HG03108 (cell line): Measurements from ENCODE around the gene ATXN7L3B.
"Not testable (repeated sequence)": the region's sequence is repeated elsewhere in the genome, so short reads cannot be mapped to it uniquely, and the experiment has no call there.

Experiments used
- ATAC-seq: cut with Tn5 transposase; IDR thresholded peaks from one replicate; pipeline ENCODE4 v1.9.1; 2021; ENCODE audit warnings: moderate library complexity; ENCODE audit not compliant: unreplicated experiment

Gene ATXN7L3B, protein sequence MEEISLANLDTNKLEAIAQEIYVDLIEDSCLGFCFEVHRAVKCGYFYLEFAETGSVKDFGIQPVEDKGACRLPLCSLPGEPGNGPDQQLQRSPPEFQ

DNA sequence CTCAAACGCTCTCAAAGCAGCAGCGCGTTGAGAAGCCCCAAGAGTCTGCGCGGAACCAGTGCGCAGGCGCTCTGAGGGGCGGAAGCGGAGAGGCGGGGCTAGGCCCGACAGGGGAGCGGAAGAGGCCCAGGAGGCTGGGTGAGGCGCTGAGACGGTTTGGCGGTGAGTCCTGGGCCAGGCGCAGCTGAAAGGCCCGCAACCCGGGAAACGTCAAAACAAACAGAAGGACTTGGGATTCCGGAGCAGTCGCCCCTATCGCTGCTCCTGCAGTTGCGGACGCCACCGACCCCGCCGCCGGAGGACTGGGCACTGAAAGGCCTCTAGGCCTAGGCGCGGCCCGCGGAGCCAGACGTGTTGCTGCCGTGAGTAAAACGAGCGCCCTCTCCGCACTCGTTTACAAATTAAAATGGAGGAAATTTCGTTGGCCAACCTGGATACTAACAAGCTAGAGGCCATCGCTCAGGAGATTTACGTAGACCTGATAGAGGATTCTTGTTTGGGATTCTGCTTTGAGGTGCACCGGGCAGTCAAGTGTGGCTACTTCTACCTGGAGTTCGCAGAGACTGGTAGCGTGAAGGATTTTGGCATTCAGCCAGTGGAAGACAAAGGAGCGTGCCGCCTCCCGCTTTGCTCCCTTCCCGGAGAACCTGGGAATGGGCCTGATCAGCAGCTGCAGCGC is at the start of gene ATXN7L3B:
Gene ATXN7L3B, plus strand, starts transcription at position 129 of the 679 bp plus-strand sequence. Its CDS starts 278 bp downstream, at position 407.
- peak; percentile 96 for ATAC-seq

DNA sequence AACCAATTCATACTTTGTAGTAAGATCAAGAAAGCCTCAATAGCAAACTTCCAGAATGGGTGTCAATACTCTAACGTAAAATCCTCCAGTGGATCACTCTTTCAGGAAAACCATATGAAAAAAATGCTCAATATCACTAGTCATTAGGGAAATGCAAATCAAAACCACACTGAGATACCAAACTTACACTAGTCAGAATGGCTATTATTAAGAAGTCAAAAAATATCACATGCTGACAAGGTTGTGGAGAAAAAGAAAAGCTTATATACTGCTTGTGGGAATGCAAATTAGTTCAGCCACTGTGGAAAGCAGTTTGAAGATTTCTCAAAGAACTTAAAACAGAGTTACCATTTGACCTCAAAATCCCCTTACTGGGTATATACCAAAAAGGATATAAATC is 49.5 kb upstream of the ATXN7L3B start:
- no peak for ATAC-seq

DNA sequence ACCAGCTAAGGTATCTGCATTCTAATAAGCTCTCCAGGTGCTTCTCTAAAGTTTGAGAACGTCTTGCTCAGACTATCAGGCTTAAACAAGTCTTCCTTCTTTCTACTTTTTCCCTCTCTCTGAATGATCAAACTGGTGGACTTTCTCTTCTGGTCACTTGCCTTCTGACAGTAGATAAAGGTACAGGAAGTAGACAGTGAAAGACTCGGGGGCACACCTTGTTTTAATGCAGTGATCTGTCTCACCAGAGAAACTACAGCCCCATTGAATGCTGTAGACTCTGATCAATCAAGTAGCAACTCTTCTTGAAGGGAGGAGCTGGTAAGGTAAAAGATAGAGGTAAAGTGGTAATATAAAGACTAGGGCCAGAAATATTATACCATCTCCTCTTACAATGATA is 48.1 kb upstream of the ATXN7L3B start:
- ATAC-seq = no peak

DNA sequence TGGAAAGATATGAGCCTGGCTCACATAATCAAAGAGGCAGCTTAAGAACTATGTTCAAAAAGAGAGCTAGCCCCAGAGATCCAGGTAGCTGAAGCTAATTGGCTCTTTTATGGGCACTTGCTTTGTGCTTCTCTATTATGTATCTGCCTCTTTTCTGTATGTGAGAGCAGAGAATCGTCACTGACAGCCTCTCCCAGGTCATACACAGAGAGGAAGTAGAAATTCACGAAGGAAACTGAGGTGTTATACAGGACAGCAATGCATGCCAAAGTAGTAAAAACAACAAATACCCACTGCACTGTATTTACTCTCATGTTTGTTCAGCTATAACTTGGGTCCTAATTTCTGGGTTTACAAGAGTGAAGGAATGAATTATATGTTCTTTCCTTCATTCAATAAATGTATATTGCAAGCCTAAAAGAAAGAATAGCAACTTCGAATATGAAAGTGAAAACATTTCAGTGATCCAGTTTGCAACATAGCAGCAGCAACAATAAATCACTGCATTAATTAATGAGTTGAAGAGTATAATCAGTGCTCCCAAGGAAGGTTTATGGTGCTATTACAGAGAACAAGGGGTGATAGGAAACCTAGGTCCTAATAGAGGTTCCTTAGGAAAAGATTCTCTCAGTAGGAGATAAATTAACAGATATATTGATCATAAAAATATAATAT is 47.1 kb upstream of the ATXN7L3B start:
- peak; percentile 83 for ATAC-seq

DNA sequence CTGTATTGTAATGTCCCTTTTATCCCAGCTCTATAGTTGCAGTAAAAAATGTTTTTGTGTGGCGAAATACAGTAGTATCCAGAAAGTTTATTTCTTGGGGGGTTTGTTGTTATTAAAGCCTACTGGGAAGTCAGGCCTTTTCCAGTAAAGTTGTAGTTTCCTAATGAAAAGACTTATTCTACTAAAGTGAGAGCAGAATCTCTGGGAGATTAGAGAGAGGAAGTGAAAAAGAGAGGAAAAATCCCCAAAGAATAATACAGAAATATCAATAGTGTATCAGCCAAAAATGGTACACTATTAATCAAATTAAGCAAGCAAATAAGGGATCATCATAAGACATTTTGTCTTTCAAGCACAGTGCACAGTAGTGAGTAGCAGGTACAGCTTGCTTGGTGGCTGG is 46.3 kb upstream of the ATXN7L3B start:
- no peak for ATAC-seq

DNA sequence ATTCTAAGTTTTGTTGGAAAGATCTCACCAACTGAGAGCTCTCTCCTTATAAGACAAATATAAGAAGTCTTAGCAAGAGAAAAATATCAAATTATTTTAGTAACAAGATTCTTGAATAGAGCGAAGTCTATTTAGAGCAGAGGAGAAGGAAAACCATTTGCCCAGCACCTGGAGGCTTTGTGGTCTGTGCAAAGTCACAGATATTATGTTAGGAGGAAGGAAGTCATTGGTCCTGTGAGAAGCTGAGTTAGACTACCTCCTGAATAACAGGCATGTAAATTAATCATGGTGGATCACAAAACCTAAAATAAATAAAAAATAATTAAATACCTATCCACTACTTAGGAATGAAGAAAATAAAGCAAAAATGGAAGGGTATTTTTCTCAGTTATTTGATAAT is 38.4 kb upstream of the ATXN7L3B start:
- ATAC-seq = no peak

DNA sequence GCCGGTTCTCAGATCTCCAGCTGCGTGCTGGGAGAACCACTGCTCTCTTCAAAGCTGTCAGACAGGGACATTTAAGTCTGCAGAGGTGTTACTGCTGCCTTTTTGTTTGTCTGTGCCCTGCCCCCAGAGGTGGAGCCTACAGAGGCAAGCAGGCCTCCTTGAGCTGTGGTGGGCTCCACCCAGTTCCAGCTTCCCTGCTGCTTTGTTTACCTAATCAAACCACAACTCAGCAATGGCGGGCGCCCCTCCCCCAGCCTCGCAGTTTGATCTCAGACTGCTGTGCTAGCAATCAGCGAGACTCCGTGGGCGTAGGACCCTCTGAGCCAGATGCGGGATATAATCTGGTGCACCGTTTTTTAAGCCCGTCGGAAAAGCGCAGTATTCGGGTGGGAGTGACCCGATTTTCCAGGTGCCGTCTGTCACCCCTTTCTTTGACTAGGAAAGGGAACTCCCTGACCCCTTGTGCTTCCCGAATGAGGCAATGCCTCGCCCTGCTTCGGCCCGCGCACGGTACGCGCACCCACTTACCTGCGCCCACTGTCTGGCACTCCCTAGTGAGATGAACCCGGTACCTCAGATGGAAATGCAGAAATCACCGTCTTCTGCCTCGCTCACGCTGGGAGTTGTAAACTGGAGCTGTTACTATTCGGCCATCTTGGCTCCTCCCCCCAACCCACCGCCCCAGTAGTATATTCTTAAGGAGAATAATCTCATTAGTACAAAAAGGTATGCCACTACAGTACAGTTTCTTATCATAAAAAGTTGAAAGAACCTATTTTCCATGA is 28.6 kb upstream of the ATXN7L3B start:
- not testable (repeated sequence) for ATAC-seq

DNA sequence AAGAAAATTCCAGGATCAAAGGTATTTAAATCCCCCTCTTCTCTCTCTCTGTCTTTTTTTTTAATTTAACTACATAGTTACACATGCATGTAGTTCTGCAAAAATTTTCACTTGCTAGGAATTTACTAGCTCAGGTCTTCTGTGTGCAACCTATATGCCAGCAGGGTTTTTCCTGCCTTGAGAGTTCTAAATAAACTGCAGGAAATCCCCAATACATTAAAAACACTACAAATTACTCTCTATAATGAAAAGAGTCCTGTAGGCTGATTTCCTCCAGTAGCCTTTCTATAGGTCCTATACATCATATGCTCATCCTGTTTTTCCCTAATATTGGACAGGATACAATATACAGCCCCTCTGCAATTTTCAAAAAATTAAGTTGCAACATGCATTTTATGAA is 27.7 kb upstream of the ATXN7L3B start:
- no peak for ATAC-seq

DNA sequence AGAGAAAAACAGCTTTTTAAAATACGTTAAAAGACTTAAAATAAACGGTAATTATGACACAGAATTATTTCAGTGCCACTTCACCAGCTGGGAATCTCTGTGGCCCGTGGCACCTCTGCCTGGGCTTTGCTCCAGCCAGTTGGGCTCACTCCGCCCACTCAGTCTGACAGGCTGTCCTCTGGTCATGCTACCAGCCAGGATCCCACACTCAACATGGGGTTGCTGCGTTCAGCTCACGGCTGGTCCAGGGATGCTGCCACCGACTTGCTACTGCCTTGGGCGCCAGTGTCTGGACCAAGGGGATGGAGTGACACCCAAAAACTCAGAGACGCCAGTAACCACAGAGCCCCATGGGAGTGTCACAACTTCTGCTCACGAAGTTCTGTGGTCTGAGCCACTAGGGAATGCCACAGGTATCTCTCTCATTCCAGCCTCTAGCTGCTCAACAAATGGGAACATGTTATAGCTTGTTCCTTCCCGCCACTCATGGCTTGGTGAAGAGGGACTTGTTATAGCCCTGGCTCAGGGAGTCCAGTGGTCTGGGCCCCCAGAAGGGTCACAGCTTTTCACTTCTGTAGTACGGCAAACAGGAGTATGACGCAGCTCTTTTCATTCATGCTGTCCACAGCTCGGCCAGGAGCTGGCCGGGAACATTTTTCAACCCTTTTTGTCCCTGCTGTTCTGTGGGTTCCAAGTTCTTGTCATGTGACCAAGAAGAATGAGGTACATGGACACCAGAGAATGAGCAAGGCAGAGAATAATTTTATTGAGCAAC is 23.4 kb upstream of the ATXN7L3B start:
- no peak for ATAC-seq

DNA sequence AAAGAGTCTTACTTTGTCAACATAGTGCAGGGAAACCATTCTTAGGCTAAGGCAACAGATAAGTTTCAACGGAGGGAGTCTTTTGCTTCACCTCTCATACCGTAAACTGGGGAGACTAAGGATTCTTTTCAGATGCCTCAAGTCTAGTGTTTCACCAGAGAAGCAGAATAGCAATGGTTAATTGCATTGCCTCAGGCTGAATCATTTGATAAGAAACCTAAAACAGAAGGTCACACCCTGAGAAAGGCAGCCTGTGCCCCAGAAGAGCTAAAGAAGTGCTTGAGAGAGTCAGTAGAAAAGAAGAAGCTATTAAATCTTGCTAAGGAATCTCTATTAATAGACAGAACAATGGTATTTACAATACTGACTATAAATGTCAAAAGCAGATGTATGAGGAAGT is 21.8 kb upstream of the ATXN7L3B start:
- no peak for ATAC-seq

DNA sequence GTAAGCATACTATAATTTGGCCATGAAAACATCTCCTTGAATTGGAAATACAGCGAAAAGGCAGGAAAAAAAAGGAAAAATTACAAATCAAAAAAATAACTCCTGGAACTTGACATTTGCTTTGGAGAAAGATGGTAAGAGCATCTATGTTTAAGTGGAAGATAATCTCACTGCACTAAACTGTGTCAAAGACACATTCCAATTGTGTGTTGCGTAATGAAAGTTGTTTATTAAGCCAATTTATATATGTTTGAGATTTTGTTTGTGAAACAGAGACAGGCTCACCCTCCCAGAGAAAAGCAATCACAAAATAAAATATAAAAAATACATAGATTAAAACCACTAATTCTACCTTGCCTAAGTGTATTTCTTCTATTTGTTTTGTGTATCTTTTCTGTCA is 11.1 kb upstream of the ATXN7L3B start:
- no peak for ATAC-seq

DNA sequence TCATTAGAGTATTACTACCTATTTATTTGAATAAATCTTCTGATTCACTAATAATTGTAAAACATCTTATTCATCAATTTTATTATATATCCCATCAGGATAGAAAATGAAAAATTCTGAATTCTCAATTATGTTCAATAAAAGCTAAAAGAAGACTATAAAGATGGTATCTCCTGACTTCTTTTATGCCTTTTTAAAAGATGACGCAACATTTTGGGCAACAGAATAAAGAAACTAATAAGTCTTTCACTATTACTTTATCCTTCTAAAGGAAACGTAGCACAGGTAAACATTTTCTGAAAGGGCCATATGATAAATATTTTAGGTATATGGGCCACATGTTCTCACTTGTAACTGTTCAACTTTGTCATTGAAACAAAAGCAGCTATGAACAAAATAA is 10.1 kb upstream of the ATXN7L3B start:
- no peak for ATAC-seq

DNA sequence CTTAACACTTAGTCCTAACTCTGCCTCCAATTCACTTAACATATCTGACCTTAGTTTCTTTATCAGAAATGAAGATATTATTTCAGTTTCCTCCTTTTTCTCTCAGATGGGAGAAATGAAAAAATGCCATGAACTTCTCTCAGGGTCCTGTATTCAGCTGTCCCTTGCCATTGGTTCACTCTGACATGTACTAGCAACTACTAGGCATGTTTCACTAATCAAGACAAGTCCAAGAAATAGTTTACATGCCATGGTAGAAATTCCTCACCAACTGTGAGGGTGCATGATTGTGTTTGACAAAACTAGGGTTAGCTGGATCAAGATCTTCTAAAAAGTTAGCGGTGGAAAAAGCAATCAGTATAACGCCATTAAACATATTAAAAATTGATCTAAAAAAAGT is 7.0 kb upstream of the ATXN7L3B start:
- ATAC-seq = no peak

DNA sequence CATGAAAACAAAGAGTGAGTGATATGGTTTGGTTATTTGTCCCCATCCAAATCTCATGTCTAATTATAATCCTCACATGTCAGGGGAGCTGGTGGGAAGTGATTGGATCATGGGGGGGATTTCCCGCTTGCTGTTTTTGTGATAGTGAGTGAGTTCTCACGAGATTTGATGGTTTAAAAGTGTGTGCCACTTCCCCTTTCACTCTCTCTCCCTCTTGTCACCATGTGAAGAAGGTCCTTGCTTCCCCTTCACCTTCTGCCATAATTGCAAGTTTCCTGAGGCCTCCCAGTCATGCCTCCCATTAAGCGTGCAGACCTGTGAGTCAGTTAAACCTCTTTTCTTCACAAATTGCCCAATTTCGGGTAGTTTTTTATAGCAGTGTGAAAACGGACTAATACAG is 2.1 kb upstream of the ATXN7L3B start:
- ATAC-seq = no peak

DNA sequence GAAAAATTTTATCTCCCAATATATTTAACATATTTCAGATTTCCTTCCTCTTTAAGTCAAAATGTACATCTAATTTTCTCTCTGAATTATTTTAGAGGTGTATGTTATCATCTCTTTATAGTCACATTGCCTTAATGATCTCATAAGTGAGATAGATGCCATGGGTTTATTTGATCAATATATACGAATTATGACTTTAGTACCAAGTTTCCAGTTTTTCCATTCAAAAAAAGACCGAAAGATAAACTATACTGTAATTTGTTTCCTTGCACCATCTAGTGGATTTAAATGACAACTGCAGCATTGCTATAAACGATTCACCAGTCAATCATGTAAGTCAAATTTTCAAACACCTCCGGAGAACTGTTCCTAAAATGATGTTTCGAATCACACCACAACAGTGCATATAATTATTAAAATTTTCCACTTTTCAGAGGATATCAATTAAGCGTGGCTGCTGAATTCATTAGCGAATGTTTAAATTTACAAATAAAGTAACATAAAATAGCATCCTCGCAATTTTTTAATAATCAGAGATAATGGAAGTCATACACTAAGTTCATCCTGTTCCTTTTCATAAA is 419 bp upstream of the ATXN7L3B start:
- peak; percentile 46 for ATAC-seq

DNA sequence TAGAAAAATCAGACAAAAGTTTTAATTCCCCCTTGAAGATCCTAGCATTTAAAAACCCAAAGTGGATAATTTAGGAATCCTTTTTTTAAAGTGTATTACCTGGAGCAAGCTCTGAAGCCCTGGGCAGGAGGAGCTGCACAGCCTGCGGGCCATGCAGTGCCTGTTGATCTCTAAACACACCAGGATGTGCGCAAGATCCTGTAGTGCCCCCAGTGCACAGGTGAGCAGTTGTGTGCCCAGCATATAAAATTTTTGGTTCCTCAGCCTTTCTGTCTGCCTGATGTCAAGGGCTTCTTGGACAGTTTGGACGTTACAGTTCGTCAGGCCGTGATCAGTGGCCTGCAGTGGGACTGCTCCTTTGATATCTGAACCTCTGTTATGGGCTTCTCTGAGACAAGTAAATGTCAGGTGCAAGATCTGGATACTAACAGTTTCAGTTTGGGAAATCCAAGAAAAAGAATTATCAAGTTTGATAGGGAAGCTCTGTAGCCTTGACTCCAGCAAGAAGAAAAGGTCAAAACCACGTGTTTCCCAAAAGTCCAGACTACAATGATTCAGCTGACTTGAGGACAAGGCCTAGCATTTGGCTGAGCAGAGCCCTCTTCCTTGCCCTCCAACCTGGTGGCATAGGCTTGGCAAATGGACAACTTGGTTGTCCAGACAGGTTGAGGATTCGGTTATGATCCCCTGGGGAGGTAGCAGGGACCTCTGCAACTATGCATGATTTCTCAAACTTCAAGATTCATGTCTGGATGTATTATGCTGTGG is 1.0 kb downstream of the ATXN7L3B start:
- peak; percentile 21 for ATAC-seq

DNA sequence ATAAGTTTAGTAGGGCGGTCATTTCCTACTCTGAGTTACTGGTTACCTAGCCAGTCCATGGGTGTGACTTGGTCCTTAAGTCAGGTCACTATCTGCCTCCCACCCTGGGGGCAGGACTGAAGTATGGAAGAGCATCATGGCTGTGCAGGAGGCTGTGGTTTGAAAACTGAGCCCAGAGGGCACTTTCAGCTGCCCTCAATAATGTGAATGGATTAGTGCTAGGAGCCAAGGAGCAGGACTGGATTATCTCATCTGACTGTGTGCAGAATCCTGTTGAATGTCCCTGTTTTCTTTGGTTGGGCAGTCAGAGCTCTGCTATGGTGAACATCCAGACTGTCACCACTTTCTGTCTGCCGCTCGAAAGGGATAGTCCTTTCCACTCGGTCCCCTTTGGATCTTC is 1.6 kb downstream of the ATXN7L3B start:
- no peak for ATAC-seq

DNA sequence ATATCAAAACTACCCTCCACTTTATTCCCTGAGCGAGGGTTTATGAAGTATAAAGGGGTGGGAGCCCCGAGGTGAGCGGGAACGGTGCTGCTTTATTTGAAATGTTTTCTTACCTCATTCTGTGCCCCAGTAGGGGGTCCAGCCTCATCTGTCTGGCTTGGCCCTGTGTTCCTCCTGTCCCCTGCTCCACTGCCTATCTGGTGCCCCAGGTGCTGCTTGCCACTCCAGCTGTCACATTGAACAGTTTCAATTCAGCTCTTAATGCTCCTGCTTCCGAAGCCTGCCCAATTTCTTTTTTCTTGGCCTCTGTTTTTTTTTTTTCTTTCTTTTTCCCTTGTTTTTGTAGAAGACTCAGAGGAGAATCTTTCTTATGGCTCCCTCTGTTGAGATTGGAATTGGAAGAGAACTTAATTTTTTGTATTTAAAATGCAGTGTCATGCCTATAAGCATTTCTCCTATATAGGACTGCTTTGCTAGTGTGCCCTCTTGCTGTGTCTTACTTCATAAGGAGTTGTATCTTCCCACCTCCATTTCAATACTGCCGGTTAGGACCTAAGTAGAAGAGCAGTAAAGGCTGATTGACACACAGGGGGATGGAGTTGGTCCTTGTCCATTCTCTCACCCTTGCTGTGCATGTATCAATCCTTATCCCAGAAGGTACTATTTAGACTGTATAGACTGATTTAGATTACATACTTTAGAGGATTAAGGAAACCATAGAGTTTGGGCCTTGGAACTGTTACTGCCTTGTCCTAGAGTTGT is 2.3 kb downstream of the ATXN7L3B start:
- no peak for ATAC-seq

DNA sequence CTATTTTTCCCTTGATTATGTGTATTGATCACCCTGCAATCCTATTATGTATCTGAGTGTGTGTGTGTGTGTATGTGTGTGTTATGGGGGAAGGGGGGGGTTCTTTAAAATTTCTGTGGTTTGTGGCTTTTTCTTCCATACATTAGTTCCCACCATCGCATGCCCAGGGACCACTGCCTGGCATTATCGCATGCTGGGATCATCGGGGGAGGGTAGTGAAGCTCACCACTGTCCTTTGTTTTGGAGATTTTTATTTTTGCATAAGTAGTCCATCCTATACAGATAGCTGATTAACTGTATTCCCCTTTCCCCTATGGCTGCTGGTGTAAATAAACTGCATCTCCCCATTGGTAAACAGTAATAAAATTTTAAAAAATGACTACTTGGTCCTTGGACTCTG is 3.4 kb downstream of the ATXN7L3B start:
- no peak for ATAC-seq
